MM.1S (cell line): ENCODE data around the gene C9.

Experiments
- EZH2 ChIP-seq: fragments of 300-600 bp; sonication (generic); optimal IDR thresholded peaks from 2 replicates; pipeline ENCODE3; 2017; ENCODE audit warnings: low read depth, mild to moderate bottlenecking, antibody characterized with exemption, low read length, mixed read lengths
- EZH2phosphoT487 ChIP-seq: fragments of 300-600 bp; sonication (generic); IDR thresholded peaks from 2 replicates; pipeline ENCODE4 v1.6.1; 2018; ENCODE audit warnings: antibody characterized with exemption, low read length
- TF ChIP-seq, protein P1 (sequence below): fragments of 300-600 bp; sonication (generic); IDR thresholded peaks from 2 replicates; pipeline ENCODE4 v1.5.1; 2016; ENCODE audit warnings: antibody characterized with exemption, low read length, mixed read lengths

- TF ChIP-seq, protein P1, sequence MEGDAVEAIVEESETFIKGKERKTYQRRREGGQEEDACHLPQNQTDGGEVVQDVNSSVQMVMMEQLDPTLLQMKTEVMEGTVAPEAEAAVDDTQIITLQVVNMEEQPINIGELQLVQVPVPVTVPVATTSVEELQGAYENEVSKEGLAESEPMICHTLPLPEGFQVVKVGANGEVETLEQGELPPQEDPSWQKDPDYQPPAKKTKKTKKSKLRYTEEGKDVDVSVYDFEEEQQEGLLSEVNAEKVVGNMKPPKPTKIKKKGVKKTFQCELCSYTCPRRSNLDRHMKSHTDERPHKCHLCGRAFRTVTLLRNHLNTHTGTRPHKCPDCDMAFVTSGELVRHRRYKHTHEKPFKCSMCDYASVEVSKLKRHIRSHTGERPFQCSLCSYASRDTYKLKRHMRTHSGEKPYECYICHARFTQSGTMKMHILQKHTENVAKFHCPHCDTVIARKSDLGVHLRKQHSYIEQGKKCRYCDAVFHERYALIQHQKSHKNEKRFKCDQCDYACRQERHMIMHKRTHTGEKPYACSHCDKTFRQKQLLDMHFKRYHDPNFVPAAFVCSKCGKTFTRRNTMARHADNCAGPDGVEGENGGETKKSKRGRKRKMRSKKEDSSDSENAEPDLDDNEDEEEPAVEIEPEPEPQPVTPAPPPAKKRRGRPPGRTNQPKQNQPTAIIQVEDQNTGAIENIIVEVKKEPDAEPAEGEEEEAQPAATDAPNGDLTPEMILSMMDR, result no peak
- TF ChIP-seq EZH2phosphoT487, result no peak
- TF ChIP-seq EZH2, result no peak
Measured at GRCh38 chr5:39309534-39309933, 54.8 kb downstream of the C9 start.
